ENCODE measurements around the gene AGAP1.
"Not testable (repeated sequence)": the region's sequence is repeated elsewhere in the genome, so short reads cannot be mapped to it uniquely, and the experiment has no call there.

Gene AGAP1

DNA sequence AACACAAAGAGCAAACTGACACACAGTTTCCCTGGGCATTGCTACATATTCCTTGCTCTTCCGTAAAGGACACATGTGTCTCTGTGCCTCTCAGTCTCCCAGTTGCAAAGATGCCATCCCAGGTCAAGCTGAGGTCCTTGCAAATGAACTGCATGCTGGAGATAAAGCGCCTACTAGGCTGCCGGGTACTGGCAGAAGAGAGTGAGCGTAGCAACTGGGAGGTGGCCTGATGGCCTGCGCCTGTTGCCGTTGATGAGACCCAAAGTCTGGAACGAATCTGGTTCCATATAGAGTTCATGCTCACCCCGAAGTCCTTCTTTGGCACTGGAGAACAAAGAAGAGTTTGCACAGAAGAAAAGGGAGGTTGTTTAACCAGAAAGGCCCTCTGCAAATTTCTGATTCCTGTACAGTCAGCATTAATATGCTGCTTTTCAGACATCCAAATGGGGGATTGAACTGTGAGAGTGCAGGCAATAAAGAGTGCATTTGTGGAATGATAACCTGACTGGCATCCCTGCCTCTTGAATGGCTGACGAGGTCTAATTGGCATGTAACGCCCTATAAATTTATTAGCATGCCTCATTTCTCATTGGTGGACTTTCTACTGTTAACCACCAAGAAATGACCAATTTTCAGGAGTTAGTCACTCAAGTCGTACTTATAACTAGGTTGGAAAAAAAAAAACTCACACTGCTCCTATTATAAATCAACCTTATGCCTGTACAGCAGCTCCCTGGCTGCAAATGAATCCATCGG is 595.6 kb downstream of the AGAP1 start:
- no peak for DNase-seq

DNA sequence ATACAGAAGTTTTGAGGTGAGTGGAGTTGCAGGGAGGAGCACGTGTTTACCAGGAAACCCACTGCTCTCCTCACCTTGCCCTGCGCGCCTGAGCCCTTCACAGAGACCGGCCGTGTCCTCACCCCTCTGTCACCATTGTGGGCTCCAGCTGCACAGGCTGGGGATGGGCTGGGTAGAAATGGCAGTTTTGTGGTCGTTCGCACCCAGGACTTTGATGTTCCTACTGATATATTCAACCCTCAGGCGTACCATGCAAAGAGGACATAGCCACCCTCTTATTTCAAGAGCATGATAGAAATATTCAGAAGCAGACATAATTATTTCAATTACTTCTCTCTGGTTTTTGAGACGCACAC is 596.2 kb downstream of the AGAP1 start:
- no peak for DNase-seq

DNA sequence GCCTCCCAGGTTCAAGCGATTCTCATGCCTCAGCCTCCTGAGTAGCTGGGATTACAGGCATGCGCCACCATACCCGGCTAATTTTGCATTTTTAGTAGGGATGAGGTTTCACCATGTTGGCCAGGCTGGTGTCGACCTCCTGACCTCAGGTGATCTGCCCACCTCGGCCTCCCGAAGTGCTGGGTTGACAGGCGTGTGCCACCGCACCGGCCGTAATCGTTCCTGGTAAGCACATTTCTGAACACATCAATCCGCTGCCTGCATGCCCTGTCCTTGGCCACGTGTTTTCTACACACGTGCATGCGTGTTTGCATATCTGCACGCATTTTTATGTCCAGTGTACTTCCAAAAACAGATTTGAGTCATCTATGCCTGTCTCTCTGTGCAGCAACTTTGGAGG is 597.0 kb downstream of the AGAP1 start:
- DNase-seq: not testable (repeated sequence)

DNA sequence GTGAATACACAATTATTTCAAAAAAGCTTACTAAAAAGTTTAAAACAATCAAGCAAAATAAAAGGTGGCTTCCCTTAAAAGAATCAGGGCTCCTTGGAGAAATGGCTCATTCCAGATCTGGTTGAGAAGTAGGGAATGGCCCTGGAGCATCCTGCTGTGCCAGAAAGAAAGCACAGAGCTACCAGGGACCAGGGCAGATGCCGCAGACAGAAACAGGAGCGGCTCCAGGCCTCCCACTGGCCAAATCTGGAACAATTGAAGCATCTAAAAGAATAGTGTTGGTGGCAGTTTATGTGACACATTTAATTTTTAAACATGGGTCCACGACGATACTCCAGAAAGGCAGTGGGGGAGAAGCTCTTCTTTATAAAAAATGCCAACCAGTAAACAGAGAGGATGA is 598.9 kb downstream of the AGAP1 start:
- no peak for DNase-seq

DNA sequence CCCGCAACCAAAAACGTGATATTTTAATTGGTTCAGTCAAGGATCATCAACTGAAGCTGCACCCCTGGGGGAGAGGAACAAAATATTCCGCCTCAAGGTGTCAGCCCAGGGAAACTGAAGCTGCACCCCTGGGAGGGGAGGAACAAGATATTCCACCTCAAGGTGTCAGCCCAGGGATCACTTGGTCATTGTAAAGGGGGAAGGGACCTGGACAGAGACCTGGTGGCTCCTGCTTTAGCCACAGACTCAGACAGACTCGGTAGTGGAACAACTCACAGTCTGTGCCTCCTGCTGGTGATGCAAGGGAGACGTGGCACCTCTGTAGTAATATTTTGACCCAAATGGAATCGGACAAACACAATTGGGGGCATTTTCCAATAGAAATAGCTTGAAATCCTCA is 599.3 kb downstream of the AGAP1 start:
- no peak for DNase-seq

DNA sequence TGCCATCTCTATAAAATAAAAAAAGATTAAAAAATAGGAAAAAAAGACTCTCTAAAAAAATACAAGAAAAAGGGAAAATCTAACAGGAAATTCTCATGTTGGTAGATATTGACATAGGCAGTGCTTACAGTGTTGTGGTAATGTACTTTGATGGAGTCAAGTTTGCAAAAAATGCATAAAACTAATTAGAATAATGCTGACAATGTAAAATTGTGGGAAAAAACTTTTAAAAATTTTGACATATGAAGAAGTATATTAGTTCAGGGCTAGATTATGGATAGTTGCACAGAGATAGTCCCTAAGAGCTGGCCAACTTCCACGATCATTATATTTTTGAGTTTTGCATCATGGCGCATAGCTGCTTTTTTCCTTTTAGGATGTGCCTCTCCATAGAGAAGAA is 601.7 kb downstream of the AGAP1 start:
- DNase-seq: no peak

DNA sequence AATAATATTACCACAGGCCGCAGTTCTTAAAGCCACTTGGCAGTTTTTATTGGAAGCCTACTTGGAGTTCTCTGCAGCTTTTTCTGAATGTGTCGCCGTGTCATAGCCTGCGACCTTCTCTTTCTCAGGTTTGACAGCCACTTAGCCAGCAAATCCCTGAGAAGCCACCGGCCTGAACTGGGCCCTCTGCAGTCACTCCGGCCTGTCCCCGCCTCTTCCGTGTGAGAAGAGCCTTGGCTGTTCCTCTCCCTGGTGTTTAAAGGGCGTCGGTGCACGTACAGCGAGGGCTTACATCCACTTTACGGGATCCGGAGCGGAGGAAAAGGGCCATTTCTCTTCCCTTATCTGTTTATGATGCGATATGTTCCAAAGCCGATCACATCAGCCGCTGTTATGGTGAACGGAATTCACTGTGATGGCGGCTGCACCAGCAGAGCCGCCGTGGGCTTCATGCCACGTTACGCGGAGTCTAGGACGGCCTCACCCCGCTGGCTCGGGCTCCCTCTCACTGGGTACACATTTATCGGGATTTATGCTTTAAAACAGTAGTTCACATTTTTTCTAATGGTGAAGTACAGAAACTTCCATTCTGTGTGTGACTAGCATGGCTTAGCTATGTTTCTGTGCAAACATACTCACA is 607.6 kb downstream of the AGAP1 start:
- no peak for DNase-seq

DNA sequence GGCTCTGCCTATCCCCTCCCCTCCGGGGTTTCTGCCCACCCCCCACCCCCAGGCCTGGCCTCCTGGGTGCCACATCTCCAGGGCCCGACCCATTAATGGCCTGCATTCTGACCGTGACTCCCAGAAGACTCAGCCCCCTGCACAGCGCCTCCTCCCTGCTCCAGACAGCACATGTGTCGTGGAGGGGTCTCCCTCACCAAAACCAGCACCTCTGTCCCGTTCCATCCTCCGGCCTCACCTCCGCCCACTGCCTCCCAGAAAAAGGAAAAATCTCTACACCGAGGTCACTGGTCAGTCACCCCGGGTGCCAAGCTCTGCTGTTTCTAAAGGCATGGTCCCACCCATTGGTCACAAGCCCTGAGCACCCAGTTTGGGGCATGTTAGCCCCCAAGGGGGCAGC is 609.1 kb downstream of the AGAP1 start:
- DNase-seq: no peak

DNA sequence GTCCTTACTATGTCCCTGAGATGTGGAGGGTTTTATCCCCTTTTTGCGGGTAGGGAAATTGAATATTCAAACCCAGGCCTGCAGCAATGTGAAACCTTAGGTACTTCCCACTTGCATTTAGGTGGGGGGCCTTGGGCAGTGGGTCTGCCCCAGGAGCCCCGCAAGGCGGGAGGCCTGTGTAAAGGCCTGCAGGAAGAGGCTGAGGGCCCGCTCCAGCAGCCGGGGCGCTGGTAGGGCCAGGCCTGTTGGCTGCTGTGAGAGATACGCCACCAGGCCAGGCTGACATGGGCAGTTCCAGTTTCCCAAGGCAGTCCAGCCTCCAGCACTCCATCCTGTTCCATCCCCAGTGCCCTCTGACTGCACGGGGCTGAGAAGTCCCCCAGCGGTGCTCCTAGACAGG is 610.1 kb downstream of the AGAP1 start:
- no peak for DNase-seq

DNA sequence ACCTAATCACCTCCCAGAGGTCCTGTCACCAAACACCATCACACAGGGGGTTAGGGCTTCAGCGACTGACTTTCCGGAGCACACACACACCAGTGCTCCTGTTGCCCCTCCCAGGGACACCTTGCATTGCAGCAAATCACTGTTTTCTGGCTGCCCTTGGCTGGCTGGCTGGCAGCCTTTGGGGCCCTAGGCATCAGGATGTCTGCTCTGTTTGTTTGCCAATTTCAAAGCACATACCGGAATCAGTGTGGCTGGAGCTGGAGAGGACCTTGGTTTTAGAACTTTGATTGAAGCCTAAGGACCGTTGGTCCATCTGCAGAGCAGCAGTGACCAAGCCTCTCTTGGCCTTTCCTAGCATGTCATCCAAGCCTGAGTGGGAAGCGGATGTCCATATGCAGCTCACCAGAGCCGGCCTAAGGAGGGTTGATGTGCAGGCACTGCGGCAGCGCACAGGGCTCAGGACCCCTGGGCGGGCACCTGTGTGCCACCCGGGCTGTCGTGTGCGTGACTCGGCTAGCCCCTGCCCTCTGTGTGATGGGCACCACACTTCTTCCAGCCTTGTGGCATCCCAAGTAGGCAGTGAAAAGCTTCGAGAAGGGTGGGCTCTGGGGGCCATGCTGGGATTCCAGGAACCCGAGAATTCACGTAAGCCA is 612.2 kb downstream of the AGAP1 start:
- no peak for DNase-seq

DNA sequence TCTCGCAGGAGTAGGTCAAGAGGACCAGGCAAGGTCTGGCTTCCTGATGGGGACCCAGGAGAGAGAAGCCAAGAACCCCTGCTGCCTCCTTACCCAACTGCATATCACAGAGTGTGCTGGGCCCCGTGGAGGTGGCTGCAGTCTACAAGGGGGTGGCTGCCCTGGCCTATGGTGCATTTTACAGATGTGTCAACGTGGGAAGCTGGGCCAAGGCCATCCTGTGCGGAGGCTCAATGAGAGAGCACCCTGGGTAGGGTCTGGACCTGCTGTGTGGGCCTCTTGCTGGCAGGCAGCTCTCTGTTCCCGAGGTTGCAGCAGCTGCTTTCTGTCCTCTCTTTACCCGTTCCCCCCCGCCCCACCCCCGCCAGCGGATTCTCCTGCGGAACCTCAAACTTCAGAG is 612.9 kb downstream of the AGAP1 start:
- no peak for DNase-seq

DNA sequence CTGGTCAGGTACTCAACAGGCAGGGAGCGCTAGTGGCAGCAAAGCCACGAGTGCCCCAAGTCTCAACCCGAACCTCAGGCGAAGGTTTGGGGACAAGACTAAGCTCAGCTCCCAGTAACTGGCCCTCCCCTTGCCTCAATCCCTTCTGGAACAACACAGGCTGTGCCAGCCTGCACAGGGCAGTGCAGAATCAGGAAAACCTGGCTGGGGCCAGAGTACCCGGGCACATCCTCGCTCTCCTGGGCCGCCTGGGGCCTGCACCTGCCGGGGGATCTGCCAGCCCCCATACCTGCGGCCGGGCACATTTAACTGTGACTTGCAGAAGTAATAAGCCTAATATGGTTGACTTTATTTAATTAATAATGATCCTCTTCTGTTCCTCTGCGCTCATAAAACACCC is 613.7 kb downstream of the AGAP1 start:
- DNase-seq: no peak

DNA sequence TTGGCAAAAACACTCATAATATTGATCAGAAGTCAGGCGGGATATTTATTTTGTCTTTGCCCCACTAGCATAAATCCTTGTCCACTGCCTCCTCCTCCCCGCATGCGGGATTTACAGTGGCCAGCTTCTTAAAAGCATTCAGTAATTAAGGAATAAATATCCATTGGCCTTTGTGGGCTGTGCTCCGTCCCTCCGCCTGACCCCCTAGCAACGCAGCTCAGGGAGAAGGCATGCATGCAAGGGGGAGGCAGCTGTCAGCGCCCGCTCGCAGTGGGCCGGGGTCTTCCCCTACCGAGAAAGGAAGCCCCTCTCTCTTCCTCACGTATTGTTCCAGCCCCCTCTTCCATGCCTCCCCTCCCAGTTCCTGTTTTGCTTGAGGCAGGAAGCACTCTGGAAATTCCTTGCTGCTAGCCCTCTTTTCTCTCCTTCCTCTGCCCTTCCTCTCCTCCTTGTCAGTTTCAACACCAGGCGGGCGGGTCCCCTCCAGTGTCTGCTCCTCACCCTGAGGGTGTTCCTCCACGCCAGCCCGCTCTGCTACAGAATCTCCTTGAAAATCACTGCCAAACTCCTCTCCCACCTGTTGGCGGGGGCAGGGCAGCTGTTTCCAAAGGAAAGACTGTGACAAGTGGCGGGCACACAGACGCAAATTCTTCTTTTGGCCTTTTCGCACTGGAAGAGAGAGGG is 614.2 kb downstream of the AGAP1 start:
- no peak for DNase-seq

DNA sequence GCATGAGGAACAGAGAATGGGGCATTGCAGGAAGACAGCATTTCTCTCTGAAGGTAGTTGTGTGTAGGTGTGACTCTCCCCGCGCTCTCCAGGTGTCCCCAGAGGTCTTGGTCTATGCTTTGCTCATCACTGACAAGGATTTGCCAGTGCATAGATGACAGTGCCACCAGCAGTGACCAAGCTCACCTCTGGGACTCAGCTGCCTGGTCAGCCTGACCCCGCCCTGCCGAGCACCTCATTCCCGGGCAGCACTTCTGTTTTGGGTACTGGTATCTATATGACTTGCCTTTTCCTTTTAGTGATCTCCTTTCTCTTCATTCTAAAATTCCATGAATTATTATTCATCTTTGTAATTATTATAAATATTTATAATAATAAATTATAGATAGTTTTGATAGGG is 615.2 kb downstream of the AGAP1 start:
- no peak for DNase-seq

DNA sequence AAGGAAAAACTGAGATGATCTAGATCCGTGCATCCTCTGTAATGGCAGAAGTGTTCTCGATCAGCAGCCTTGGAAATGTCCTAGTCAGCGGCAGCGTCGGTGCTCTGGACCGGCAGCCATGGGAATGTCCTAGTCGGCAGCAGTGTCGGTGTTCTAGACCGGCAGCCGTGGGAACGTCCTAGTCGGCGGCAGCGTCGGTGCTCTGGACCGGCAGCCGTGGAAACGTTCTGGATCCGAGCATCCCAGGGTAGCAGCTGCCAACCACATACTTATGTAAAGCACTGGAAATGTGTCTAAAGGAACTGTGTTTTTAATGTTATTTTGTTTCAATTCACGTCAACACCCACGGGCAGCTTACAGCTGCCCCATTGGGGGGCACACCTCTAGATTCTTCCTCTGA is 615.6 kb downstream of the AGAP1 start:
- no peak for DNase-seq

DNA sequence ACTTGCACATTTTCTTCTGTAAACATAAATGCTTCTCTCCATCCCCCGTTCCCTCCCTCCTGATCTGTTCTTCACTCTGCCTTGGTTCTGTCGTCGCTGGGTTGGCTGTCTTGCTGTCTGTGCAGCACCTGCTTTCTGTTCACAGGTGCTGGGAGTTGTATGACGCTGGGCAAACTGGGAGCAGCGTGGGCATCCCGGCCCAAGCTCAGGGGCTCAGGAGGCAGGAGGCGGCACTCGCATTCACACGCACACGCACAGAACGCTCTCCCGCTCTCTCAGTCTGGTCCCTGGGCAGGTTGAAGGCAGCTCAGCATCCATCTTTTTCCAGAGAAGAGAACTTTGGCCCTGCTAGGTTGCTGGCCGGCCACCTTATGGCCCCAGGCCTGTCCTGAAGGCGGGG is 618.6 kb downstream of the AGAP1 start:
- DNase-seq: no peak

DNA sequence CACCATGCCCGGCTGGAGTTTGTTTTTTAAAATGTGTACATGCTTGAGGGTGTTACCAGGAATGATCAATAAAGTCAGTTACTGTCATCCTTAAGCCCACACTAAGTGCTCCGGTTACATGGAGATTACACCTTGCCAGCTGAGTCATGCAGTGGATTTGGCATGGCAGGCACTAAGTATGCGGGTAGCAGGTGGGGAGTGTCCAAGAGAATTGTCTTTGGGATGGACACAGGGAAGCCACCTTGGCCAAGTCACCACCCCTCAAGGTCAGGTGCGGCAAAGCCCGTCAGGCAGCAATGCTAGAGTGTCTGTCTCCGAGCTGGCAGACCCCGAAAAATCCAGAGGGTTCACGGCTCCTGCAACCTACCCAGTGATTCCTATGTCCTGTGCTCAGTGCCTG is 619.6 kb downstream of the AGAP1 start:
- DNase-seq: no peak

DNA sequence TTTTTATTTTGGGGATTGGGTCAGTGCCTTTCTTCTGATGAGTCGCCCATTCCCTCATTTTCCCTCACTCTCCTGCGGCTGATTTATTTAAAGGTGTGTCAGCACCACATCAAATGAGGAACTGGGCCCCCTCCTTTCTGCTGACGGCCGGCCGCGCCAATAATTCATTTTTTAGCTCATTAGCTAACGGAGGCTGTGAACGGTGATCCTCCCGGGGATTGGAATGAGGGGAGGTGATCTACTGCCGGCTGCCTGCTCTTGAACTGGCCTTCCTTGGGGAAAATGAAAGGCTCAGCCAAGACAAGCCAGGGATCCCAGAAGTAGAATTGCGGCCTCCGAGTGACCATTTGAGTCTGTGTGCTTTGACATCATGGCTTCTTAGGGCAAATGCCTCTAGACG is 620.1 kb downstream of the AGAP1 start:
- no peak for DNase-seq

DNA sequence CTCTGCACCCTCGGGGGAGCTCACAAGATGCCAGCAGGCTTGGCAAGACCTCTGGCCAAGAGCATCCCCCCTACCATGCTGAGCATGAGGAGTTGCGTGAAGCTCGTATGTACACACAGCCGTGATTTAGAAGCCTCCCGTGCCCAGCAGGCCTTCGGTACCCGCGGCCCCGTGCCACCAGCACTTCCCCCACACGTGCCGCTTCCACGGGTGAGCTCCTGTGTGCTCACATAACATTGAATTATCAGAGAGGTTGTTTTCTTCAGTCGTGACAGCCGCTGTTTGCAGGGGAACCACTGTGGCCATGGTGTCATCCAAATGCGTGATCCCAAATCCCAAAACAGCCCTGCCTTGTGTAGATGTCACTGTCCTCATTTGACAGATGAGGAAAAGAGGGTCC is 621.1 kb downstream of the AGAP1 start:
- DNase-seq: no peak

DNA sequence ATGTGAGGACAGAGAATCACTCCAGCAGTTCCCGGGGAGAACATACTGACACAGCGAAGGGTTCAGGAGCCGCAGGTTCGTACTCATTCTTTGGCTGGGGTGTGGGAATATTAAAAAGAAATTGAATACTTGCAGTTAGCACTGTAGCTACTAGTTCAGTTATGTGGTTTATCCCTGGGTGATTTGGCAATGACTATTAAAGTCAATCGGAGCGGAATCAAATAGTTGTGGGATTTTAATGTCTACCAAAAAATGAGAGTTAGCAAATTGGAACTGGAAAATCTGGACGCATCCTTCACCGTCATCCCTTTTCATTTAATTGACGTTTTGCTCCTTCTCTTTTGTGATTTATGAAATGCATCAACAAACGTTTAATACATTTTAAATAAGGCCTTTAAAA is 623.6 kb downstream of the AGAP1 start:
- no peak for DNase-seq

DNA sequence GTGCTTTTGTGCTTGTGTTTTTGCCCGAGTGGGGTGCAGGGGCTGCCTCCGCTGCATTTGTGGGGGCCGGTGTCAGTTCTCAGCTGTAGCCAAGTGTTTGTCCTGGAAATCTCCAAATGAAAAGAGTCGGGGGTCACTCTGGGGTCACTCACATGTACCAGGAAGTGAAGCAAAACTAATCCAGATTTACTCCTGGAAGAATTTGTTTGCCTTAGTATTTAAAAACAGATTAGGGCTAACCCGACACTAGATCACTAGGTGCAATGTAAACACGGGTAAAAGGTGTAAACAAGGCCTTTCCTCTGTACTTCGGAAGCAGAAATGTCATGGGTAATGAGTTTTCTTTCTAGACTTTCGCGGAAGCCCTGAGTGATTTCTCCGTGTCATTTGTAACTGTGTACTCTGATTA is 624.0 kb downstream of the AGAP1 start:
- DNase-seq: no peak

DNA sequence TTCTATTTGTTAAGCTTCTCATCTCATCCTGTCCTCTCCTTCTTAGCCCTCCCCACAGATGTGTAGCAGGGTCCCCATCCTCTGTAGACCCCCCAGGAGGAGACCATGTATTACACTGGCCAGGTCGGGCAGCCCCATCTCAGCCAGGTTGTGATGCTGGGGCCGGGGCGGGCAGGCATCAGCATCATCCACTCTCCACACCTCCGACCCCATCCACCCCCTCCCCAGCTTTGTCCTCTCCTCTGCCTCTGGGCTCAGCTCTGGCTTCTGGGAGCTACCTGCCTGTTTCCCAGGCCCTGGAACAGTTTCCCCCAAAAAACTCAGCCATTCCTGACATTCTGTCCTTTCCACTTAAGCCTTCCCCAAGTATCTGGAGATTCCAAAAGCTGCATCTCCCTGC is 625.2 kb downstream of the AGAP1 start:
- DNase-seq: no peak

DNA sequence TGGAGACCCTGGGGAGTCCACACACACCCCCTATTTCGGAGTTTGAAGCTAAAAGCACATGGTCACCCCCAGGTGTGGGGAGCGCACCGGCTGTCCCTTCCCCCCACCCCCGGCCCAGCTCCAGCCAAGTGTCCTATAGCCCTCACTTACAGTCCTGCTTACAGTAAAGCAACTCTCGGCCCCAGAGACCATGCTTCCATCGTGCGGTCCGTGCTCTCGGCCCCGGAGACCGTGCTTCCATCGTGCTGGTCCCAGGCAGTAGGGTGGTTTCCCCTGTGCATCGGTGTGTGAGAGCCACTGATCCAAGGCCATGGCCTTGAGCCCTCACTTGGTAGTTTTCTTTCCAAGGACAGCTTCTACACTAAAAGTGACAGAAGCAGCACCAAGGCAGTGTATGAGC is 625.6 kb downstream of the AGAP1 start:
- no peak for DNase-seq

DNA sequence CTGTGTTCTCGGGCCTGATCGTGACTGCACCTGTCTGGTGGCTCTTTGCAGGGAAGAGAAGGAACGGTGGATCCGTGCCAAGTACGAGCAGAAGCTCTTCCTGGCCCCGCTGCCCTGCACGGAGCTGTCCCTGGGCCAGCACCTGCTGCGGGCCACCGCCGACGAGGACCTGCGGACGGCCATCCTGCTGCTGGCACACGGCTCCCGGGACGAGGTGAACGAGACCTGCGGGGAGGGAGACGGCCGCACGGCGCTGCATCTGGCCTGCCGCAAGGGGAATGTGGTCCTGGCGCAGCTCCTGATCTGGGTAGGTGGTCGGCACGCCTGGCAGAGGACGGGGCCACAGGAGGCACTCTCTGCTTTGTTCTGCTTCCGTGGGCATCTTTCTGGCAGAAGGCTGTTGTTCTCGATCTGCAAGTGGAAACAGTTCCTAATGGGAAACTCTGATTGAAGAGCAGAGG is 626.3 kb downstream of the AGAP1 start:
- DNase-seq: no peak

Data from CD4-positive, alpha-beta T cell treated with Interleukin-4 for 4 hours (primary cell).